Chondrocyte (in vitro differentiated cells): Measurements from ENCODE around the gene GPR63. TPM values are rescaled to one million over a fixed set of nuclear protein-coding genes. Genes with fewer than 3 reads are reported as not detected.

Source experiments
- DNase-seq: peaks from one replicate; pipeline ENCODE4 v3.0.0; 2021; ENCODE audit warnings: mixed read lengths, low spot score
- H3K27ac Mint-ChIP-seq: one replicate; pipeline ENCODE4 v1.8.0; 2021; ENCODE audit warnings: mild to moderate bottlenecking, moderate library complexity, mixed read lengths; ENCODE audit not compliant: unreplicated experiment
- H3K27me3 Mint-ChIP-seq: 2 replicates; pipeline ENCODE4 v1.8.0; 2021; ENCODE audit warnings: low read depth, mixed read lengths
- H3K36me3 Mint-ChIP-seq: 2 replicates; pipeline ENCODE4 v1.8.0; 2021; ENCODE audit warnings: low read depth, mixed read lengths
- H3K4me1 Mint-ChIP-seq: 2 replicates; pipeline ENCODE4 v1.8.0; 2021; ENCODE audit warnings: low read depth, mild to moderate bottlenecking, mixed read lengths
- H3K4me3 Mint-ChIP-seq: one replicate; pipeline ENCODE4 v1.8.0; 2021; ENCODE audit warnings: mild to moderate bottlenecking, moderate library complexity, mixed read lengths; ENCODE audit not compliant: unreplicated experiment
- H3K9me3 Mint-ChIP-seq: 2 replicates; pipeline ENCODE4 v1.8.0; 2021; ENCODE audit warnings: low read depth, mixed read lengths
- total RNA-seq: library from RNA; stranded (reverse); gene quantifications from 3 replicates; pipeline ENCODE4 v1.2.1, GENCODE V29; 2021
- TF ChIP-seq, protein P1 (sequence below): fragments of 200-600 bp; sonication (generic); IDR thresholded peaks from 2 replicates; pipeline ENCODE4 v1.5.0; 2021; ENCODE audit warnings: antibody characterized with exemption, mild to moderate bottlenecking, moderate library complexity

Gene GPR63
- total RNA-seq, 1 donor from 2014 or later, result 1.1 TPM

GRCh38 chr6:96872976-96873375 lies 35.7 kb upstream of the GPR63 start:
- TF ChIP-seq, protein P1, sequence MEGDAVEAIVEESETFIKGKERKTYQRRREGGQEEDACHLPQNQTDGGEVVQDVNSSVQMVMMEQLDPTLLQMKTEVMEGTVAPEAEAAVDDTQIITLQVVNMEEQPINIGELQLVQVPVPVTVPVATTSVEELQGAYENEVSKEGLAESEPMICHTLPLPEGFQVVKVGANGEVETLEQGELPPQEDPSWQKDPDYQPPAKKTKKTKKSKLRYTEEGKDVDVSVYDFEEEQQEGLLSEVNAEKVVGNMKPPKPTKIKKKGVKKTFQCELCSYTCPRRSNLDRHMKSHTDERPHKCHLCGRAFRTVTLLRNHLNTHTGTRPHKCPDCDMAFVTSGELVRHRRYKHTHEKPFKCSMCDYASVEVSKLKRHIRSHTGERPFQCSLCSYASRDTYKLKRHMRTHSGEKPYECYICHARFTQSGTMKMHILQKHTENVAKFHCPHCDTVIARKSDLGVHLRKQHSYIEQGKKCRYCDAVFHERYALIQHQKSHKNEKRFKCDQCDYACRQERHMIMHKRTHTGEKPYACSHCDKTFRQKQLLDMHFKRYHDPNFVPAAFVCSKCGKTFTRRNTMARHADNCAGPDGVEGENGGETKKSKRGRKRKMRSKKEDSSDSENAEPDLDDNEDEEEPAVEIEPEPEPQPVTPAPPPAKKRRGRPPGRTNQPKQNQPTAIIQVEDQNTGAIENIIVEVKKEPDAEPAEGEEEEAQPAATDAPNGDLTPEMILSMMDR, result no peak
- no peak overlapping the region for H3K27ac Mint-ChIP-seq
- H3K36me3 Mint-ChIP-seq, result no peaks in the 10 kb centered on the region
- no peaks in the 10 kb centered on the region for H3K9me3 Mint-ChIP-seq
- H3K4me3 Mint-ChIP-seq, result no peak overlapping the region
- DNase-seq, result no peak
- H3K4me1 Mint-ChIP-seq, result no peaks in the 10 kb centered on the region
- peaks cover 30% of the 10 kb centered on the region for H3K27me3 Mint-ChIP-seq

DNA sequence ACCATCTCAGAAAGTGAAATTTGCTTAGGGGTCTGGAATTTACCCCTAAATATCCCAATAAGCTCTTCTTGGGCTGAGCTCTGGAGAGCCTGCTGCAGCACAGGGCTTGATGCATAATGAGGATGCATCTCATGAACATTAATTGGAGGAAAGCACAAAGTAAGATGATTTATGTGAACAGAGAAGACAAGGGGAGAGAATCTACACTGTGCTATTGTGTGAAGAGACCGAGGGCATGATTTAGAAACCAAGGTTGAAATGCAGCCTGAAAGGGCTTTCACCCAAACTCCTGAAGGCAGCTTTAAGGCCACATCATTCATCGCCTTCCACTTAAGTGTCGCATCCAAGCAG lies 27.8 kb upstream of the GPR63 start:
- no peak overlapping the region for H3K4me3 Mint-ChIP-seq
- no peak overlapping the region for H3K27ac Mint-ChIP-seq
- no peaks in the 10 kb centered on the region for H3K9me3 Mint-ChIP-seq
- no peaks in the 10 kb centered on the region for H3K4me1 Mint-ChIP-seq
- TF ChIP-seq, protein P1, result no peak
- no peak for DNase-seq
- peaks cover 56% of the 10 kb centered on the region for H3K27me3 Mint-ChIP-seq
- H3K36me3 Mint-ChIP-seq, result no peaks in the 10 kb centered on the region

DNA sequence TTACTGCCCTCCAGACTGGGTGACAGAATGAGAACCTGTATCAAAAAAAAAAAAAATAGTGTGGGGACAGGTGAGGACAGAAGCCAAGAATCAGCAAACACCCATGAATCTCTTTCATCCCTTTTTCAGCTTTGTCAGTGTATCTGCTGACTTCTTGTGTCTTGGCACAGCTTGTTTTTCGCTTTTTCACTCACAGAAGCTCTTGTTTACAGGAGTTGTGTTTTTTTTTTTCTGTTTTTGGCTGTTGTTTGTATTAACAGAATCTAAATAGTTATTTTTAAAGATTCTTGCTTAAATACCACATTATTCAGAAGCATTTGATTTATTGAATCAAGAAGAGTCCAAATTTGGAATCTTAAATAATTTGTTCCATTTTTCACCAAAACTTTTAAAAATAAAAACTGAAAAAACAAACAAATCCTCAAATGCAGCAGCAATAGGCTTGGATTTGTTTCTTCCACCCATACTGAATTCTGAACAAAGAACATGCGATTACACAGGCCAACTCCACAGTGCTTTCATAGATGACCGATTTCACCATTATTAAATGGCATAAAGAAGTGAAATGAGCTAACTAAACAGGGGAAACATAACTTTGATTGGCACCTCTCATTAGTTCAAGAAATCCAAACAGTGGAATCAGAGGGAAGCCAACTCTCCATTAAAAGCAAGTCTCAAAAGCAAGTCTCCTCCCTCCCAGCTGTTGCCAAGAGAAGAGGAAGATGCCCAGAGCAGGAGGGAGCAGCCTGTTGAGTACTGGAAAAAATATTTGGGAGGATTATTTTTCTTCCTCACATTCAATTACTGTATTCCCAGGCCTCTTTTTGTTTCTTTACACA lies 27.2 kb upstream of the GPR63 start:
- H3K9me3 Mint-ChIP-seq, result no peaks in the 10 kb centered on the region
- no peaks in the 10 kb centered on the region for H3K4me1 Mint-ChIP-seq
- H3K4me3 Mint-ChIP-seq, result no peak overlapping the region
- H3K27ac Mint-ChIP-seq, result no peak overlapping the region
- TF ChIP-seq, protein P1, result no peak
- peaks cover 60% of the 10 kb centered on the region for H3K27me3 Mint-ChIP-seq
- no peak for DNase-seq
- H3K36me3 Mint-ChIP-seq, result no peaks in the 10 kb centered on the region

DNA sequence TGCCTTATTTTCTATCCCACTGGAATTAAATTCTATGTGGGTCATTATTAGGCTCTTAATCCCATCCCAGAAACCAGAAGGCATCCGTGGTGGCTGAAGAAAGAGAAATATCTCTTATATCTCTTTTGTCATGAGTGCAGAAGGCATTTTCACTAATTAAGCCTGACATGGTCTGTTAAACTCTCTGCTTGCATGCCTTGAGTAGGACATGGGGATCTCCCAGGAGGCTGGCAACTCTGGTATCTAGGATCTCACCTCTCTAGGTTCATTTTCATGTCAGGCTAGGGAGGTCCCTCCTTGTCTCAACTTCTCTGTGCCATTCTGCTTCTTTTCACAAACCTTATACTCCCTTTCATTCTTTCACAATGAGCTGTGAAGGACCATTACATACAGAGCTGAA lies 25.3 kb upstream of the GPR63 start:
- TF ChIP-seq, protein P1, result no peak
- H3K4me1 Mint-ChIP-seq, result no peaks in the 10 kb centered on the region
- no peak for DNase-seq
- H3K27me3 Mint-ChIP-seq, result peaks cover 63% of the 10 kb centered on the region
- no peak overlapping the region for H3K4me3 Mint-ChIP-seq
- H3K27ac Mint-ChIP-seq, result no peak overlapping the region
- H3K9me3 Mint-ChIP-seq, result no peaks in the 10 kb centered on the region
- H3K36me3 Mint-ChIP-seq, result no peaks in the 10 kb centered on the region

DNA sequence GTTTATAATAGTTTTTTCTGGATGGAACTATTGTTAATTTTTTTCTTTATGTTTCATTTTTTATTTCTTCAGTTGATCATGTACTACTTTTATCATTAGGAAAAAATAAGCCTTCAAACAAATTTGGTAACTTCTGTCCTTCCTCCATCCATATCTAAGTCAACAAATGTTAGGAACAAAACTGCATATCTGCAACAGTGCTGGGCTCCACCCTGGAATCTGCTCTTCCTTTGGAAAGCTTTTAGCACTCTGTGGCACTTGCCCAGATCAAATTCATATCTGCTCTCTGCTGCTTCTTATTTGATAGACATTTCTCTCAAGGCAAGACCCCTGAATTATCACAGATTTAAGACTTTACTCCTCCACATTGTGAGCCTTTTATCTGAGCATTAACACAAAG lies 24.3 kb upstream of the GPR63 start:
- Mint-ChIP-seq H3K27ac (no peak overlapping the region), H3K4me1 (no peaks in the 10 kb centered on the region), H3K4me3 (no peak overlapping the region)

More for the DNA sequence above, 24.3 kb upstream of the GPR63 start:
- H3K27me3 Mint-ChIP-seq, result peaks cover 69% of the 10 kb centered on the region
- H3K36me3 Mint-ChIP-seq, result no peaks in the 10 kb centered on the region
- no peak for DNase-seq
- TF ChIP-seq, protein P1, result no peak
- no peaks in the 10 kb centered on the region for H3K9me3 Mint-ChIP-seq
